PC-3 (cell line): ENCODE measurements around the gene USP30.

Experiments used
- CTCF ChIP-seq: fragments of 300-600 bp; sonication (generic); conservative IDR thresholded peaks from 2 replicates; pipeline ENCODE4 v1.5.1; 2017; ENCODE audit warnings: antibody characterized with exemption, low read depth, mild to moderate bottlenecking, low read length
- EZH2 ChIP-seq: fragments of 300-600 bp; sonication (generic); IDR thresholded peaks from one replicate; pipeline ENCODE4 v1.6.1; 2017; ENCODE audit warnings: antibody characterized with exemption, mild to moderate bottlenecking, low read length; ENCODE audit not compliant: unreplicated experiment
- EZH2phosphoT487 ChIP-seq: fragments of 300-600 bp; sonication (generic); IDR thresholded peaks from 2 replicates; pipeline ENCODE4 v1.6.1; 2018; ENCODE audit warnings: mild to moderate bottlenecking, antibody characterized with exemption, low read length, borderline replicate concordance

DNA sequence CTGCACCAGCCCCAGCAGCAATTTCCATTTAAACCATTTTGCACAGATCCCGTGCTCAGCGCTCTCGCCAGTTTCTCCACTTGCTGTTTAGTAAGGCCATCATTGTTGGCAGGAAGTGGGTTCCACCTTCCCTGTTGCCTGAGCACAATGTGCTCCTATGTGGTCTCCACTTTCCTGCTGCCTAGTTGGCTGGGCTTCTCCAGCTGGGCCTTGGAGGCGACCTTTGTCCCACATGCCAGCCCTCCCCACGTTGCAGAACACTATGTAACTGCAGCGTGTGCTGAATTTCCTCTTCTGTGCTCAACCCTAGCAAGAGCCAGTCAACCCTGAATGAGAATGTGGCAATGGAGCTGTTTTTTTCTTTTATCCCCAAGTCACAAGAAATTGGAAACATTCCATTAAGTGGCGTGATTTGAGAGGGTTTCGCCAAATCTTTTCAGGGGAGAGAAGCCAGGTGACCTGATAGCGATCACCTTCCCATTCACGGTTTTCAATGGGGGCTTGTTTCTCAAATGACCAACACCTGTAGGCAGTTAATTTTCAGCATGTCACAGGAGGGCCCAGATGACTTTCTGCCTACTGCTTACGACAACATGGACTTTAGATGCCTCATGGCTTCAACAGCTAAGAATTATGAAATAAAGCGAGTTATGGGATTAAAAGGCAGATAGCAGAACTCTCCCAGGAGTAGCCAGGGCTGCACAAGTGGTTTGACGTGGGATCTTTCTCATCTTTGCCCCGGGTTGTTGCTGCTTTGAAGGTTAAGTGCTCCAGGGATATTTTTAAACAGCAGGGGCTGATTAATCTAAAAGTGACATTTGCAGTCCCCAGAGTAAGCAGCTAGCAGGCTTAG lies 63.6 kb downstream of the USP30 start, which contains the start of gene ACACB:
- TF ChIP-seq CTCF (no peak), EZH2phosphoT487 (no peak), EZH2 (no peak)
